Measurements from ENCODE around the gene SIPA1L3. TPM values are rescaled to one million over a fixed set of nuclear protein-coding genes. Genes with fewer than 3 reads are reported as not detected.
A peak's percentile ranks its signal among the peaks of the same experiment; 100 is the strongest.

SIPA1L3 gene
- total and polyA plus RNA-seq, 2 of the 13 experiments (the other 11 are each of a cell fraction or from before 2014, with no cell fraction given) = 5.5 to 7.7 TPM

DNA sequence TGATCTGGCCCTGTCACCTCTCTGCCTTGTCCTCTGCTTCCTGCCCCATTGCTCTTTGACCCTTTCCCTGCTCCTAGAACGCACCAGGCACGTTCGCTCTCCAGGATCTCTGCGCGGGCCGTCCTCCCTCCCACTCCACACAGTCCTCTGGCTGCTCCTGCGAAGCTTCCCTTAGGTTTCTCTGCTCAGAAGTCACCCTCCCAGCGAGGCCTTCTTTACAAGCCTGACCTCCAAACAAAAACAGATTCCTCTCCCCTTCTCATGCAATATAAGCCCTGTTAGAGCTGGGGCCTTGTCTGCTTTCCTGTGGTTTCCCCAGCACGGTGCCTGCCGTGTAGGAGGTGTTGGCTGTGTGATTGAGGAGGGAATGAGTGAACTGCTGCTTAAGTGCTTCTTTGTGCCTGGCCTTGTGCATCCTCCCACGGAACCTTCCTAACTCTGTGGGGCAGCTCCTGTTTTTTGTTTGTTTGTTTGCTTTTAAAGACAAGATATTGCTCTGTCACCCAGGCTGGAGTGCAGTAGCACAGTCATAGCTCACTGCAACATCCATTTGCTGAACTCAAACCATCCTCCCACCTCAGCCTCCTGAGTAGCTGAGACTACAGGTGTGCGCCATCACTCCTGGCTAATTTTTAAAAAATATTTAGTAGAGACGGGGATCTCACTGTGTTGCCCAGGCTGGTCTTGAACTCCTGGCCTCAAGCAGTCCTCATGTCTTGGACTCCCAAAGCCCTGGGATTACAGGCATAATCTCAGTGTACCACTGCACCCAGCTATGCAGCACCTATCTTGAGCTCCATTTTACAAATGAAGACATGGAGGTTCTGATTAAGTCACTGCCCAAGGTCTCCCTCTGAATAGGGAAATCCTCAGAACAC, 82.0 kb downstream of the SIPA1L3 start (continued):
- TF ChIP-seq NFYB (CRISPR knock-in tag; IDR thresholded peaks at IDR 0.05) (no peak), NR2F2 (IDR thresholded peaks at IDR 0.05; ENCODE audit: borderline replicate concordance, low read depth) (0 out of 2 replicates have a peak, but pooled peaks have one; percentile 34), TCF12 (IDR thresholded peaks at IDR 0.05) (no peak), TCF12 (CRISPR knock-in tag; IDR thresholded peaks at IDR 0.05) (no peak), CREB1 (IDR thresholded peaks at IDR 0.05) (no peak), CREB1 (CRISPR knock-in tag; IDR thresholded peaks at IDR 0.05) (no peak), ZNF350 (CRISPR knock-in tag; IDR thresholded peaks at IDR 0.05; ENCODE audit: borderline replicate concordance, low read depth) (0 out of 2 replicates have a peak, but pooled peaks have one; percentile 32), HMG20B (CRISPR knock-in tag; conservative IDR thresholded peaks at IDR 0.05) (no peak), CENPT (CRISPR knock-in tag; IDR thresholded peaks at IDR 0.05; ENCODE audit: low read depth) (no peak), MAFK (conservative IDR thresholded peaks at IDR 0.05 in 1 of 2, IDR thresholded peaks at IDR 0.05 in 1 of 2; ENCODE audit: low read length in 2 of 2) (no peak), USF2 (IDR thresholded peaks at IDR 0.05; ENCODE audit: low read depth, low read length) (no peak), USF2 (CRISPR knock-in tag; IDR thresholded peaks at IDR 0.05; ENCODE audit: borderline replicate concordance) (no peak), GPN1 (CRISPR knock-in tag; IDR thresholded peaks at IDR 0.05; ENCODE audit: borderline replicate concordance) (no peak), HOXA5 (CRISPR knock-in tag; IDR thresholded peaks at IDR 0.05) (no peak), PRDM10 (CRISPR knock-in tag; IDR thresholded peaks at IDR 0.05; ENCODE audit: low read depth) (no peak), PRPF4 (IDR thresholded peaks at IDR 0.05; ENCODE audit: low read depth, low read length, poor library complexity, severe bottlenecking) (no peak)
- TF ChIP-seq, protein P1, sequence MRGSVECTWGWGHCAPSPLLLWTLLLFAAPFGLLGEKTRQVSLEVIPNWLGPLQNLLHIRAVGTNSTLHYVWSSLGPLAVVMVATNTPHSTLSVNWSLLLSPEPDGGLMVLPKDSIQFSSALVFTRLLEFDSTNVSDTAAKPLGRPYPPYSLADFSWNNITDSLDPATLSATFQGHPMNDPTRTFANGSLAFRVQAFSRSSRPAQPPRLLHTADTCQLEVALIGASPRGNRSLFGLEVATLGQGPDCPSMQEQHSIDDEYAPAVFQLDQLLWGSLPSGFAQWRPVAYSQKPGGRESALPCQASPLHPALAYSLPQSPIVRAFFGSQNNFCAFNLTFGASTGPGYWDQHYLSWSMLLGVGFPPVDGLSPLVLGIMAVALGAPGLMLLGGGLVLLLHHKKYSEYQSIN (CRISPR knock-in tag; IDR thresholded peaks at IDR 0.05; ENCODE audit: borderline replicate concordance) = no peak
- TF ChIP-seq, protein P2, sequence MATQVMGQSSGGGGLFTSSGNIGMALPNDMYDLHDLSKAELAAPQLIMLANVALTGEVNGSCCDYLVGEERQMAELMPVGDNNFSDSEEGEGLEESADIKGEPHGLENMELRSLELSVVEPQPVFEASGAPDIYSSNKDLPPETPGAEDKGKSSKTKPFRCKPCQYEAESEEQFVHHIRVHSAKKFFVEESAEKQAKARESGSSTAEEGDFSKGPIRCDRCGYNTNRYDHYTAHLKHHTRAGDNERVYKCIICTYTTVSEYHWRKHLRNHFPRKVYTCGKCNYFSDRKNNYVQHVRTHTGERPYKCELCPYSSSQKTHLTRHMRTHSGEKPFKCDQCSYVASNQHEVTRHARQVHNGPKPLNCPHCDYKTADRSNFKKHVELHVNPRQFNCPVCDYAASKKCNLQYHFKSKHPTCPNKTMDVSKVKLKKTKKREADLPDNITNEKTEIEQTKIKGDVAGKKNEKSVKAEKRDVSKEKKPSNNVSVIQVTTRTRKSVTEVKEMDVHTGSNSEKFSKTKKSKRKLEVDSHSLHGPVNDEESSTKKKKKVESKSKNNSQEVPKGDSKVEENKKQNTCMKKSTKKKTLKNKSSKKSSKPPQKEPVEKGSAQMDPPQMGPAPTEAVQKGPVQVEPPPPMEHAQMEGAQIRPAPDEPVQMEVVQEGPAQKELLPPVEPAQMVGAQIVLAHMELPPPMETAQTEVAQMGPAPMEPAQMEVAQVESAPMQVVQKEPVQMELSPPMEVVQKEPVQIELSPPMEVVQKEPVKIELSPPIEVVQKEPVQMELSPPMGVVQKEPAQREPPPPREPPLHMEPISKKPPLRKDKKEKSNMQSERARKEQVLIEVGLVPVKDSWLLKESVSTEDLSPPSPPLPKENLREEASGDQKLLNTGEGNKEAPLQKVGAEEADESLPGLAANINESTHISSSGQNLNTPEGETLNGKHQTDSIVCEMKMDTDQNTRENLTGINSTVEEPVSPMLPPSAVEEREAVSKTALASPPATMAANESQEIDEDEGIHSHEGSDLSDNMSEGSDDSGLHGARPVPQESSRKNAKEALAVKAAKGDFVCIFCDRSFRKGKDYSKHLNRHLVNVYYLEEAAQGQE (IDR thresholded peaks at IDR 0.05; ENCODE audit: borderline replicate concordance in 1 of 2, low read depth in 1 of 2, low read length in 2 of 2) = no peak
